K562 (cell line): ENCODE results near the gene IER3IP1. TPM values are rescaled to one million over a fixed set of nuclear protein-coding genes. Genes with fewer than 3 reads are reported as not detected.

Experiments used
- ATAC-seq: fragments of 200-7000 bp; cut with Tn5 transposase; 3 replicates; pipeline ENCODE4 v1.9.1; 2020; ENCODE audit warnings: moderate library complexity
- BruUV-seq: library from RNA; stranded (reverse); fragments of 400-500 nt; replicated peaks from 2 replicates; lab custom pipeline; 2021; lab: Mats Ljungman, UMichigan
- CTCF ChIA-PET: fragments of 300-600 bp; formaldehyde crosslinking; extraction: SDS; loops from one replicate; lab custom pipeline; 2021; ENCODE audit warnings: low intra/inter-chr PET ratio; lab: Yijun Ruan, JAX
- POLR2A ChIA-PET: fragments of 300-600, 350-650 bp; sonication (Branson Sonifier 250); formaldehyde crosslinking; extraction: SDS; loops from one replicate; lab custom pipeline; 2021; ENCODE audit warnings: antibody characterized with exemption, inconsistent platforms; lab: Yijun Ruan, JAX
- DNase-seq, 4 experiments: peaks; one replicate each; pipeline versions ENCODE4 v3.0.0 to v3.0.0-alpha.2; 2011 to 2018; ENCODE audit warnings: low spot score in 3 of 4, mixed read lengths in 3 of 4; ENCODE audit errors: extremely low read depth in 1 of 4
- FAIRE-seq: peaks from 2 replicates; lab custom pipeline; 2011; peaks lifted over from hg19 to GRCh38; lab: Jason Lieb, UNC
- H2AFZ ChIP-seq: 2 replicates; pipeline ENCODE4 v1.6.0; 2011; ENCODE audit warnings: low read depth, low read length, control low read depth, inconsistent platforms
- H3K27ac ChIP-seq: fragments of 200-600 bp; 3 replicates; pipeline ENCODE4 v1.8.0; 2011; ENCODE audit warnings: low read depth, mild to moderate bottlenecking, control low read depth, inconsistent platforms, low read length, moderate library complexity, mixed read lengths; ENCODE audit errors: extremely low read depth
- H3K27me3 ChIP-seq, 2 experiments: fragments of 300-600 bp in 1 of 2; 2 replicates in 1 of 2; 3 replicates in 1 of 2; pipeline versions ENCODE4 v1.6.0 to v1.8.0; 2011; ENCODE audit warnings: inconsistent platforms in 2 of 2, low read length in 2 of 2, mild to moderate bottlenecking in 1 of 2, mixed read lengths in 1 of 2, moderate library complexity in 1 of 2; ENCODE audit not compliant: control insufficient read depth in 2 of 2, insufficient read depth in 2 of 2
- H3K36me3 ChIP-seq: fragments of 300-600 bp; 3 replicates; pipeline ENCODE4 v1.8.0; 2011; ENCODE audit warnings: mild to moderate bottlenecking, low read length, inconsistent platforms; ENCODE audit not compliant: control insufficient read depth, insufficient read depth
- H3K4me1 ChIP-seq, 2 experiments: fragments of 200-600 bp in 1 of 2; replicated peaks in 1 of 2; 2 replicates in 1 of 2; 3 replicates in 1 of 2; pipeline versions ENCODE4 v1.5.1 to v1.8.0; 2011; ENCODE audit warnings: inconsistent platforms in 2 of 2, low read length in 2 of 2, mild to moderate bottlenecking in 1 of 2, mixed read lengths in 1 of 2, moderate library complexity in 1 of 2; ENCODE audit not compliant: control insufficient read depth in 2 of 2, insufficient read depth in 2 of 2
- H3K4me2 ChIP-seq: 2 replicates; pipeline ENCODE4 v1.6.1; 2011; ENCODE audit warnings: low read length, control low read depth, inconsistent platforms, mixed read lengths; ENCODE audit not compliant: insufficient read depth
- H3K4me3 ChIP-seq: fragments of 200-600 bp; sonication (generic), shearing (Covaris generic); 2 replicates; pipeline ENCODE4 v1.5.1; 2016; ENCODE audit warnings: control low read depth, inconsistent platforms
- H3K79me2 ChIP-seq: fragments of 200-600 bp; 3 replicates; pipeline ENCODE4 v1.8.0; 2011; ENCODE audit warnings: low read length, inconsistent platforms; ENCODE audit not compliant: control insufficient read depth, insufficient read depth
- H3K9ac ChIP-seq, 2 experiments: 2 replicates each; pipeline versions ENCODE4 v1.6.0 to v1.6.1; 2011; ENCODE audit warnings: low read depth in 2 of 2, low read length in 2 of 2, control low read depth in 1 of 2, inconsistent platforms in 1 of 2, mild to moderate bottlenecking in 1 of 2, mixed read lengths in 1 of 2; ENCODE audit not compliant: insufficient read depth in 1 of 2
- H3K9me1 ChIP-seq: one replicate; pipeline ENCODE4 v1.6.0; 2011; ENCODE audit warnings: inconsistent platforms, mild to moderate bottlenecking, low read length, moderate library complexity; ENCODE audit not compliant: control insufficient read depth, insufficient read depth
- H3K9me3 ChIP-seq: replicated peaks from 2 replicates; pipeline ENCODE4 v1.5.1; 2011; ENCODE audit warnings: low read depth, low read length, inconsistent platforms; ENCODE audit not compliant: control insufficient read depth, insufficient read depth
- H4K20me1 ChIP-seq: replicated peaks from 2 replicates; pipeline ENCODE4 v1.6.1; 2011; ENCODE audit warnings: low read length, inconsistent platforms, mixed read lengths; ENCODE audit not compliant: control insufficient read depth, insufficient read depth
- BHLHE40 ChIP-seq: IDR thresholded peaks from 2 replicates; pipeline ENCODE4 v1.6.1; 2011; ENCODE audit warnings: low read length, improper control_type of control experiment
- ERF ChIP-seq: fragments of 450-650 bp; formaldehyde crosslinking; IDR thresholded peaks from 2 replicates; pipeline ENCODE4 v1.4.0; 2020; ENCODE audit warnings: mild to moderate bottlenecking, mixed read lengths
- NFIX ChIP-seq: fragments of 250-450 bp; sonication (Bioruptor Pico); IDR thresholded peaks from 2 replicates; pipeline ENCODE4 v1.4.0; 2020; ENCODE audit warnings: low read depth, mild to moderate bottlenecking, moderate library complexity
- XRCC3 ChIP-seq: fragments of 450-650 bp; IDR thresholded peaks from 2 replicates; pipeline ENCODE4 v1.6.1; 2017; ENCODE audit warnings: mild to moderate bottlenecking, moderate library complexity
- ZNF134 ChIP-seq: fragments of 250-450 bp; sonication (Bioruptor Pico); conservative IDR thresholded peaks from 2 replicates; pipeline ENCODE4 v1.4.0; 2020
- ZNF311 ChIP-seq: fragments of 250-450 bp; sonication (Bioruptor Pico); IDR thresholded peaks from 2 replicates; pipeline ENCODE4 v1.4.0; 2020; ENCODE audit warnings: mild to moderate bottlenecking, moderate library complexity
- ZNF324 ChIP-seq: fragments of 250-450 bp; sonication (Bioruptor Pico); IDR thresholded peaks from 2 replicates; pipeline ENCODE4 v1.4.0; 2020; ENCODE audit warnings: mild to moderate bottlenecking
- WGBS: fragments of 100-300 bp; shearing (Covaris generic); methylation state at CpG from one replicate; pipeline ENCODE4 v1.1.6; 2016; ENCODE audit warnings: low coverage, mixed read lengths; ENCODE audit not compliant: insufficient coverage; ENCODE audit errors: missing lambda C conversion rate; 5-methylcytosine and 5-hydroxymethylcytosine counted together
- in situ Hi-C: fragments of 300-500 bp; cut with MboI; formaldehyde crosslinking; loops from 4 replicates; pipeline ENCODE4 v1.15.0; 2018; ENCODE audit warnings: inconsistent platforms, mixed read lengths
- intact Hi-C: fragments of 100-400 bp; cut with micrococcal nuclease; formaldehyde crosslinking; loops from 2 replicates; pipeline ENCODE4 v1.14.2; 2022
- polyA plus RNA-seq, 8 experiments: library from polyadenylated mRNA; depleted of rRNA in 4 of 8; stranded (reverse) in 5 of 8; unstranded in 3 of 8; fragments of >200 nt; fragmentation: Nextera tagmentation in 2 of 8; fragmentation: Illumina TruSeq in 1 of 8; extraction: Ambion mirVana in 2 of 8; extraction: Trizol in 1 of 8; gene quantifications; 2 replicates each; pipeline versions ENCODE4 v1.2.1 to v1.2.3, GENCODE V29; 2011 to 2014; ENCODE audit warnings: inconsistent platforms in 1 of 8, missing spikeins in 1 of 8
- total RNA-seq, 7 experiments: library from RNA; depleted of rRNA in 6 of 7; stranded (reverse); fragments of >200 nt in 6 of 7; fragmentation: Illumina TruSeq in 2 of 7; extraction: Trizol in 2 of 7; gene quantifications; 2 replicates each; pipeline versions ENCODE4 v1.2.1 to v1.2.3, GENCODE V29; 2011 to 2021; ENCODE audit warnings: low replicate concordance in 1 of 7
- TF ChIP-seq, protein P1 (sequence below): sonication (generic); formaldehyde crosslinking; IDR thresholded peaks from 2 replicates; pipeline ENCODE4 v1.8.0; 2022; ENCODE audit warnings: mild to moderate bottlenecking, missing genetic modification reagents
- TF ChIP-seq, protein P2 (sequence below): fragments of 200-800 bp; sonication (Bioruptor generic); IDR thresholded peaks from 2 replicates; pipeline ENCODE4 v1.6.1; 2017; ENCODE audit warnings: missing genetic modification characterization, missing compliant biosample characterization
- TF ChIP-seq, protein P3 (sequence below): fragments of 450-650 bp; IDR thresholded peaks from 2 replicates; pipeline ENCODE4 v1.6.1; 2016; ENCODE audit warnings: low read depth

The IER3IP1 gene
- total and polyA plus RNA-seq, 9 of the 15 experiments (the other 6 are each of a cell fraction or from before 2014, with no cell fraction given): 9.0 to 38.2 (median 19.9) TPM

- ChIA-PET CTCF (no interaction called here), POLR2A (interaction anchor here (0.6 to 1.6 kb wide), 10 partner anchors 14 to 343 kb away, joined by 3 to 5 read pairs (median 4); no protein-coding TSS in a partner anchor)
- intact Hi-C loops: no loop called here
- H3K4me3 ChIP-seq: peak within 1 kb of the TSS; percentile 70
- ATAC-seq (peak; percentile 93), DNase-seq (peak; percentile 73 to 79 (median 76)), FAIRE-seq (no peak)
- no peaks in the 10 kb centered on the region for H3K9me3 ChIP-seq
- no peaks in the 10 kb centered on the region for H3K9me1 ChIP-seq
- under 1% methylated on average over 38 of the region's 70 CpGs for WGBS
- H2AFZ ChIP-seq: peak within 1 kb of the TSS; percentile 93
- in situ Hi-C loops: no loop called here
- peaks cover 11 to 12% of the 10 kb centered on the region in 2 experiments; a peak in 4 of 5 replicates for H3K4me1 ChIP-seq
- H3K27ac ChIP-seq: peak within 1 kb of the TSS; percentile 83
- H3K9ac ChIP-seq: peak within 1 kb of the TSS; percentile 73 to 92
- H3K36me3 ChIP-seq: peaks cover 15% of the 10 kb centered on the region; the same call in 2 of the 3 replicates
- peak within 1 kb of the TSS; percentile 88 for H3K4me2 ChIP-seq
- no peaks in the 10 kb centered on the region for H4K20me1 ChIP-seq
- TSS peak; percentile 61 for BruUV-seq
- peaks cover 48% of the 10 kb centered on the region for H3K79me2 ChIP-seq
- H3K27me3 ChIP-seq: no peaks in the 10 kb centered on the region
- TF ChIP-seq, protein P1, sequence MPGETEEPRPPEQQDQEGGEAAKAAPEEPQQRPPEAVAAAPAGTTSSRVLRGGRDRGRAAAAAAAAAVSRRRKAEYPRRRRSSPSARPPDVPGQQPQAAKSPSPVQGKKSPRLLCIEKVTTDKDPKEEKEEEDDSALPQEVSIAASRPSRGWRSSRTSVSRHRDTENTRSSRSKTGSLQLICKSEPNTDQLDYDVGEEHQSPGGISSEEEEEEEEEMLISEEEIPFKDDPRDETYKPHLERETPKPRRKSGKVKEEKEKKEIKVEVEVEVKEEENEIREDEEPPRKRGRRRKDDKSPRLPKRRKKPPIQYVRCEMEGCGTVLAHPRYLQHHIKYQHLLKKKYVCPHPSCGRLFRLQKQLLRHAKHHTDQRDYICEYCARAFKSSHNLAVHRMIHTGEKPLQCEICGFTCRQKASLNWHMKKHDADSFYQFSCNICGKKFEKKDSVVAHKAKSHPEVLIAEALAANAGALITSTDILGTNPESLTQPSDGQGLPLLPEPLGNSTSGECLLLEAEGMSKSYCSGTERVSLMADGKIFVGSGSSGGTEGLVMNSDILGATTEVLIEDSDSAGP (CRISPR knock-in tag): no peak
- TF ChIP-seq ZNF311 (CRISPR knock-in tag): no peak
- TF ChIP-seq, protein P2, sequence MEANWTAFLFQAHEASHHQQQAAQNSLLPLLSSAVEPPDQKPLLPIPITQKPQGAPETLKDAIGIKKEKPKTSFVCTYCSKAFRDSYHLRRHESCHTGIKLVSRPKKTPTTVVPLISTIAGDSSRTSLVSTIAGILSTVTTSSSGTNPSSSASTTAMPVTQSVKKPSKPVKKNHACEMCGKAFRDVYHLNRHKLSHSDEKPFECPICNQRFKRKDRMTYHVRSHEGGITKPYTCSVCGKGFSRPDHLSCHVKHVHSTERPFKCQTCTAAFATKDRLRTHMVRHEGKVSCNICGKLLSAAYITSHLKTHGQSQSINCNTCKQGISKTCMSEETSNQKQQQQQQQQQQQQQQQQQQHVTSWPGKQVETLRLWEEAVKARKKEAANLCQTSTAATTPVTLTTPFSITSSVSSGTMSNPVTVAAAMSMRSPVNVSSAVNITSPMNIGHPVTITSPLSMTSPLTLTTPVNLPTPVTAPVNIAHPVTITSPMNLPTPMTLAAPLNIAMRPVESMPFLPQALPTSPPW (CRISPR knock-in tag): peak; percentile 56
- TF ChIP-seq ZNF134: no peak
- no peak for TF ChIP-seq ZNF324 (CRISPR knock-in tag)
- TF ChIP-seq NFIX (CRISPR knock-in tag): no peak
- no peak for TF ChIP-seq XRCC3
- TF ChIP-seq, protein P3, sequence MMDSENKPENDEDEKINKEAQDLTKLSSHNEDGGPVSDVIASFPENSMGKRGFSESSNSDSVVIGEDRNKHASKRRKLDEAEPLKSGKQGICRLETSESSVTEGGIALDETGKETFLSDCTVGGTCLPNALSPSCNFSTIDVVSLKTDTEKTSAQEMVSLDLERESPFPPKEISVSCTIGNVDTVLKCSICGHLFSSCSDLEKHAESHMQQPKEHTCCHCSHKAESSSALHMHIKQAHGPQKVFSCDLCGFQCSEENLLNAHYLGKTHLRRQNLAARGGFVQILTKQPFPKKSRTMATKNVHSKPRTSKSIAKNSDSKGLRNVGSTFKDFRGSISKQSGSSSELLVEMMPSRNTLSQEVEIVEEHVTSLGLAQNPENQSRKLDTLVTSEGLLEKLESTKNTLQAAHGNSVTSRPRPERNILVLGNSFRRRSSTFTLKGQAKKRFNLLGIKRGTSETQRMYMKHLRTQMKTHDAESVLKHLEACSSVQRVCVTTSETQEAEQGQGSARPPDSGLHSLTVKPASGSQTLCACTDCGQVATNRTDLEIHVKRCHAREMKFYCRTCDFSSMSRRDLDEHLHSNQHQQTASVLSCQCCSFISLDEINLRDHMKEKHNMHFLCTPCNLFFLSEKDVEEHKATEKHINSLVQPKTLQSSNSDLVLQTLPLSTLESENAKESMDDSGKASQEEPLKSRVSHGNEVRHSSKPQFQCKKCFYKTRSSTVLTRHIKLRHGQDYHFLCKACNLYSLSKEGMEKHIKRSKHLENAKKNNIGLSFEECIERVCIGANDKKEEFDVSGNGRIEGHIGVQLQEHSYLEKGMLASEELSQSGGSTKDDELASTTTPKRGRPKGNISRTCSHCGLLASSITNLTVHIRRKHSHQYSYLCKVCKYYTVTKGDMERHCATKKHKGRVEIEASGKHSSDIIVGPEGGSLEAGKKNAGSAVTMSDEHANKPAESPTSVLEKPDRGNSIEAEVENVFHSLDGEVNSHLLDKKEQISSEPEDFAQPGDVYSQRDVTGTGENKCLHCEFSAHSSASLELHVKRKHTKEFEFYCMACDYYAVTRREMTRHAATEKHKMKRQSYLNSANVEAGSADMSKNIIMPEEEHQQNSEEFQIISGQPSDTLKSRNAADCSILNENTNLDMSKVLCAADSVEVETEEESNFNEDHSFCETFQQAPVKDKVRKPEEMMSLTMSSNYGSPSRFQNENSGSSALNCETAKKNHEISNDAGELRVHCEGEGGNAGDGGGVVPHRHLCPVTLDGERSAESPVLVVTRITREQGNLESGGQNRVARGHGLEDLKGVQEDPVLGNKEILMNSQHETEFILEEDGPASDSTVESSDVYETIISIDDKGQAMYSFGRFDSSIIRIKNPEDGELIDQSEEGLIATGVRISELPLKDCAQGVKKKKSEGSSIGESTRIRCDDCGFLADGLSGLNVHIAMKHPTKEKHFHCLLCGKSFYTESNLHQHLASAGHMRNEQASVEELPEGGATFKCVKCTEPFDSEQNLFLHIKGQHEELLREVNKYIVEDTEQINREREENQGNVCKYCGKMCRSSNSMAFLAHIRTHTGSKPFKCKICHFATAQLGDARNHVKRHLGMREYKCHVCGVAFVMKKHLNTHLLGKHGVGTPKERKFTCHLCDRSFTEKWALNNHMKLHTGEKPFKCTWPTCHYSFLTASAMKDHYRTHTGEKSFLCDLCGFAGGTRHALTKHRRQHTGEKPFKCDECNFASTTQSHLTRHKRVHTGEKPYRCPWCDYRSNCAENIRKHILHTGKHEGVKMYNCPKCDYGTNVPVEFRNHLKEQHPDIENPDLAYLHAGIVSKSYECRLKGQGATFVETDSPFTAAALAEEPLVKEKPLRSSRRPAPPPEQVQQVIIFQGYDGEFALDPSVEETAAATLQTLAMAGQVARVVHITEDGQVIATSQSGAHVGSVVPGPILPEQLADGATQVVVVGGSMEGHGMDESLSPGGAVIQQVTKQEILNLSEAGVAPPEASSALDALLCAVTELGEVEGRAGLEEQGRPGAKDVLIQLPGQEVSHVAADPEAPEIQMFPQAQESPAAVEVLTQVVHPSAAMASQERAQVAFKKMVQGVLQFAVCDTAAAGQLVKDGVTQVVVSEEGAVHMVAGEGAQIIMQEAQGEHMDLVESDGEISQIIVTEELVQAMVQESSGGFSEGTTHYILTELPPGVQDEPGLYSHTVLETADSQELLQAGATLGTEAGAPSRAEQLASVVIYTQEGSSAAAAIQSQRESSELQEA: no peak
- no peak for TF ChIP-seq BHLHE40
- TF ChIP-seq ERF (CRISPR knock-in tag): no peak
Observed at GRCh38 chr18:47150029-47150823, 25.9 kb downstream of the IER3IP1 start, which contains the start of gene HDHD2. Gene HDHD2, minus strand, starts transcription at chr18:47150500. Its CDS starts 14,061 bp downstream, at chr18:47136439.
